Measurements from ENCODE around the gene CUL4A.
A peak's percentile ranks its signal among the peaks of the same experiment; 100 is the strongest.
"Not testable (repeated sequence)": the region's sequence is repeated elsewhere in the genome, so short reads cannot be mapped to it uniquely, and the experiment has no call there.

The CUL4A gene

DNA sequence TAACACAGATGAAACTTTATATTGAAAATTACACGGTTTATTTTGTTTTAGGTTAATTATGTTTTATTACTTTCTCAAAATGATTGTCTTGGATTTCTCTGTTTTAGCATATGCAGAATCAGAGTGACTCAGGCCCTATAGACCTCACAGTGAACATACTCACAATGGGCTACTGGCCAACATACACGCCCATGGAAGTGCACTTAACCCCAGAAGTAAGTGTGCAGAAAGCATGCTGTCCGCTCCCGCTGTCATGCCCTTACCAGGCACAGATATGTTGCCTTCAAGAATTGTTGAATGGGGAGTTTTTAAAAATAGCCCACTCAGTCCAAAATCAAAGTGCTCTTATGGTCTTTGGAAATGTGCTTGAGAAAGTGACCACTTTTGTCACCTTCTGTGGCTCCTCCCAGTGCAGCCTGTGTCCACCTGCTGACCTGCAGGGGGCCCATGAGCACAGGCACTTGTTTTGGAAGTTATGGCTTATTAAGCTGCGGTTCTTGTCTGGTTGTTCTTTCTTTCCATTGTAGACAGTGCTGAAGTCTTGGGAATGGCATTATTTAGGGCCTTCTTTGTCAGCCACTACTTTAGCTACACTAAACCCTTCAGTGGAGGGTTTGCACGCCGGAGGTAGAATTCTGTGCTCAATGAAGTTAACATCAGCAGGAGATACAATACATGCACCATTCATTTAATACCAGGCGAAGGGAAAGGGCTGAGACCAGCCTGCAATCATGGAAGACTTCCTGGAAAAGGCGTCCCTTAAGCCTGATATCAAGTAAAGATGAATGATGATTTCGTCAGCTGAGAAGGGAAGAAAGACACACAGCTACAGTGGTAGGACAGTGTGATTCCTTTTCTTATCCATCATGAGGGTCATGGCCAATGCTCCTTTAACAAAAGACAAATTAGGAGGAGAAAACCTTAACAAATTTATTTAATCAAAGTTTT is 36.7 kb downstream of the CUL4A start:
- DNase-seq, result no peak

DNA sequence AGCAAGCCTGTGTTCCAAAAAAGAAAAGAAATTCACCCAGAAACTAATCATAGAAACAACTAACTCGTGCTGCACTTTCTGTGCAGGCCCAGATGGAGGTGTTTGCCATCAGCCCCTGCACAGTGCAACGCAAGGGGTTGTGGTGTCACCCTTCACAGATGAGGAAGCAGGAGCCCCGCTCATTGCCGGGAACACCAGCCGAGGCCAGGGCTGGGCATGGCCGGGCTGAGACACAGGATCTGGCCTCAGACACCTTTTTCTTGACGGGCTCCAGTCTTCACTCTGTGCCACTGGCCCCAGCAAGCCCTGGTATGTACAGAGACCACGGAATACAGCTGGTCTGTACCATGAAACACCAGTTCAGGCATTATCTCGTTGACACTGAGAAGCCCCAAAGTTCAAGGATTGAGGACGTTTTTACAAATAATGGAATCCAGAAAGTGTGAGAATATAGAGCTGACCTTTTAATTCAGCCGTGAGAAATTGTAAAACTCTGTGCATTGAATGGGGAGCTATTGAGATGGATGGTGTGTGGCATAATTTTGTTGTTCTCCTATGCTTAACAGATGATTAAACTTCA is 43.2 kb downstream of the CUL4A start:
- no peak for DNase-seq

DNA sequence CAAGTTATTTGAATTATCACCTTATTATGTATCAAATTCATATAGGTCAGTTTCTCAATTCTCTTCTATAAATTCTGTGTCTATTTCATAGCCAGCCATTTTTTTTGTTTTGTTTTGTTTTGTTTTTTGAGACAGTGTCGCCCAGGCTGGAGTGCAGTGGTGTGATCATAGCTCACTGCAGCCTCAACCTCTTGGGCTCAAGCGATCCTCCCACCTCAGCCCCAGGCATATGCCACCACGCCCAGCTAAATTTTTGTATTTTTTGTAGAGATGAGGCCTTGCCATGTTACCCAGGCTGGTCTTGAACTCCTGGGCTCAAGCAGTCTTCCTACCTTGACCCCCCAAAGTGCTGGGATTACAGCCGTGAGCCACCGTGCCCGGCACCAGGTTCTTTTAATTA is 48.5 kb downstream of the CUL4A start:
- not testable (repeated sequence) for DNase-seq

DNA sequence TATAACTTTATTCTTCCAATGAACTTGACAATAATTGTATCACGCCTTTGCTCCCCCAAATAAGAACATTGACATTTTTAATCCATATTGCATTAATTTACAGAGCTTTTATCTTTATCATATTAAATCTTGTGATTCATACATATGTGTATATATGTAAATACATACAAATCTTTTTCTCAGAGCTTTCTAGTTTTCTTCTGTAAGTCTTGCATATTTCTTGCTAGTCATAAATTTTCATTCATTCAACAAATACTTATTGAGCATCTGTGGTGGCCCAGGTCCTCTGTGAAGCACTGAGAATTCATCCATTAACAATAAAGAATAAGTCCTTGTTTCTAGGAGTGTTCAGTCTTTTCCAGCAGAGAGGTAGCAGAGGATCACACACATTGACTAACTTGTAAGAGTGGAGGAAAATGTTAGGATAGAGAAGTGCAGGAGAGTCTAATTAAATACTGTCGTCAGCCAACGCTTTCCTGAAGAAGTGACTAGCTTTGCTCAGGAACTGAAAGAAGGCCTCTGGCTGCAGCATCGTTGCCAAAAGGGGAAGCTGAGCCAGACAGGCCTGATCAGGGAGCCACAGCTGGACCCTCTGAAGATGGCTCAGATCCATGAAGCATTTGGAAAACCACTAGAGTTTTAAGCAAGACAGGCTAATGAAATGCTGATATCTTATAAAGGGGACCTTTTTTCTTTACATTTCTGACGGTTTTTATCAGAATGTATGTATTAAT is 49.1 kb downstream of the CUL4A start:
- no peak for DNase-seq

DNA sequence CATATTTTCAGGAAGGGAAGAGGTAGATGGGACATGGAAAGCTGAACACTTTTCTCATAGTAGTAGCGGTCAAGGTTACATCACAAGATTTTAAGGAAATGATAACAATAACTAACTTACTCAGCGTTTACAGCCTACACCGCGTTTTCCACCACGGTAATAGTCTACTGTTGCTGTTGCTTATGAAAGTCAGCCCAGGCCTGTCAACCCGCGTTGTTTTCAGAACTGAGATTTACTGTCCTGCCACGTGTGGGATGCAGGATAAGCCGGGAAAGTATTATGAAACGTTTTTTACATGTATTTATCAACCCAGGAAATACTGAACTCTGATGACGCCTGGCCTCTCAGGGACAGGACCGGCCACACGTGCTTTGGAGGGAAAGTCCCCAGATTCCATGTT is 51.6 kb downstream of the CUL4A start:
- DNase-seq, result no peak

DNA sequence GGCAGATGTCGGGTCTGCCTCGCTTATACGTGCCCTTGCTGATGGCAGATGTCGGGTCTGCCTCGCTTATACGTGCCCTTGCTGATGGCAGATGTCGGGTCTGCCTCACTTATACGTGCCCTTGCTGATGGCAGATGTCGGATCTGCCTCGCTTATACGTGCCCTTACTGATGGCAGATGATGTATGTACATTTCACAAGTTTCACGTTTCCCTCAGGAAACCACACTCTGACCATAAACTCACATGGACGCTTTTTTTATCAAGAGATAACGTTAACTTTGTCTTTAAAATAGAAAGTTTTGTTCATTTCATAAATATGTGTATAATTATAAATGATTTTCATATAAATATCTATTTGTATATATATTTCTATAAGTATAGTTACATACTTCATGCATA is 53.6 kb downstream of the CUL4A start:
- not testable (repeated sequence) for DNase-seq

DNA sequence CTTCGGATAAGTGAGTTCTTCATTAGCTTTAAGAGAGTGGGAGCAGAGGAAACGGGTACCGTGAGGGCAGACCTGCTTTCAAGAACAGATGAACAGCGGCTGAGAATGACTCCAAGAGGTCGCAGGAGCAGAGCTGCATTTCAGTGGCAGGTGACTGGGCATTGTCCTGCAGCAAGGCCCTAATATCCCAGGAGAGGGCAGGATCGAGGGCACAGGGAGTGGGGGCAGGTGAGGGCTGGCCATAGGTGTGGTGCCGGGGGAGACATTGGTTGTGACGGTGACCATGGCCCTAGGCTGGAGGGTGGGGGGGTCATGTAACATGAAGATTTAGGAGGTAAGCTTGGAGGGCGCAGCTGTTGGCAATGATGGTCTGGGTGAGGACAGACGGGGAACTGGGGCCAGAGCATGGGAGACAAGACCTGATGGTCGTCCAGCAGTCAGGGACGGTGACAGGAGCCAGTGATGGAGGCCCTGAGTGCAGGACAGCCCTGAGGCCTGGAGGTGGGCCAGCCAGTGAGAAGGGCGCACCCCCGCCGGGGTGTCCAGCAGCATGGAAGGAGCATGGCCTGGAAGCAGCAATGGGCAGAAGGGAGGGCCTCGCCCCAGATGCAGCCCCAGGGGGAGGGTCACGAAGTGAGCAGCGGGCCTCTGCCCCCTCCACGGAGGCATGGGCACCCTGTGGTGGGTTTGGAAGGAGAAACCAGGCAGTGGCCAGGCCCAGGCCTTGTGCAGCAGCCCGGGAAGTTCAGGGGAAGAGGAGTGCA is 58.4 kb downstream of the CUL4A start:
- DNase-seq, result no peak

DNA sequence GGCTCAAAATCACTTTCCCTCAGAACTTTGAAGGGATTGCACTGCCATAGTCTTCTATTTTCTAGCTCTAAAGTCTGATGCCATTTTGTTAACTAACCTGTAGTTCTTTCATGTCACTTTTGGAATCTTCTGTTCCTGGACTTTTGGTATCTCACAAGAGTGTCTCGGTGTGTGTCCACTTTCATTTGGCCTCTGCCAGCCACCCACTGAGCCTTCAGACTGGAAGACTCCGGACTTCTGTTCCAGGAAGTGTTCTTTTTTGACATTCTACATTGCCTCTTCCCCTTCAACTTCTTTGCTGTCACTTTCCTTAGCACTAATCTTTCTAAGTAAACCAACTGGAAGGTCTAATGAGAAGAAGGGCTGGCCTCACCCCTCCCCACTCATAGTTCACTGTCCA is 62.6 kb downstream of the CUL4A start:
- no peak for DNase-seq

DNA sequence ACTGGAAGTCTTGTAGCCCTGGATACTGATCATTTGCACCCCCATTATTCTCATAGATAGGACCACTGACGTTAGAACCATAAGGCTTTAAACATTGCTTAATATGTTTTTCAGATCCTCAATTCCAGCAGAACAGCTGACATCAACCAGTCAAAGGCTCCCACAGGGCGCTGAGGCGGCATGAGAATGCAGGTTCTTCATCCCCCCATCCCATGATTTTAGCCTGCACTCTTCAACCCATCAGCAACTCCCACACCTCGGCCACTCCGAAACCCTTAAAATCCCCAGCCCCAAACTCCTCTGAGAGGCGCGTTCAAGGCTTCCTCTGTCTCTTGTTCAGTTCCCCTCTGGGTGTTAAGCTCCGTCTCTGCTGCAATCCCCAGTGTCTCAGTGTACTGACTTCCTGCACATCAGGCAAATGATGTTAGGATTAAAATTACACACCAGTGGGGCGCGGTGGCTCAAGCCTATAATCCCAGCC is 63.3 kb downstream of the CUL4A start:
- no peak for DNase-seq

DNA sequence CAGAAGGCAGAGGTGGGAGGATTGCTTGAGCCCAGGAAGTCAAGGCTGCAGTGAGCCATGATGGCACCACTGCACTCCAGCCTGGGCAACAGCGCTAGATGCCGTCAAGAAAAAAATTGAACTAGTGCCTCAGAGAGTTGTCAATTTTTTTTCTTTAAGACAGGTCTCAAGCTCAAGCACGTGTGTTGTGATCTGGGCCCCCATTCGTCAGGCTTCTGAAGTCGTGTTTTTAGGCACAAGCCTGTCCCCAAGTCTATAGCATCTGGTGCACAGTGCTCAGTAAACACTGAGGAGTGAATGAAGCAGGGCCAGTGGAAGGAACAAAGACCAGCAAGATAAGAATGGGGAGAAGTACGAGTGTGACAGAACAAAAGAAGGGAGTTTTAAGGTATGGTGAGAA is 63.9 kb downstream of the CUL4A start:
- no peak for DNase-seq

DNA sequence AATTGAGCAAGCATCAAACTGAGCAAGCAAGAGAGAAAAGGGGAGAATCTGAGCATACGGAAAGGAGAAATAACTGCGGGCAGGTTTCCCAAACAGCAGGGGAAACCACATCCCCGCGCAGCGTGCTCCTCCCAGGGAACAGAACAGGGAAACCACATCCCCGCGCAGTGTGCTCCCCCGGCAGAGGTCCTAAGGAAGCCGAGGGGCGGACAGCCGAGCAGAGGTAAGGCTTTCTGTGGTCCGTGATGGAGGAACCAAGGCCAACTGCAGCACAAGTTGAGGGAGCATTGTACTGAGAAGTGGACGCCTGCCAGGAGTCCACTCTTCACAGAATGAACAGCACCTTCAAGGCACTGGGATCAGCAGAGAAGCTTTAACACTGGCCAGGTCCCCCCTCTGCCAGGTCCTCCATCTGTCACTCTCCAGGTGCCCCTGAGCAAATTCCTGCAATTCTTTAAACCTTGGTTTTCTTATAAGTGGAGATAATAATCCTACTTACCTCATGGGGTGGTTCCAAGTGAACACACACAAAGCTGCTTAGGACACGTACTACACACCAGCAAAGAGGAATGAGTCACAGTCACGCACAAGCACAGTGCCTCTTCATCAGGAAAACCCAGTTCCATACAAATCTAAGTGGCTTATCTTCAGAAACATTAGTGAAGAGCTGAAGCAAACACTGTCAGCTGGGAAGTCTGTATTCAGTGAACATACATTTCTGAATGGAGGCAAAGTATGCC is 64.6 kb downstream of the CUL4A start:
- DNase-seq, result peak; percentile 10

DNA sequence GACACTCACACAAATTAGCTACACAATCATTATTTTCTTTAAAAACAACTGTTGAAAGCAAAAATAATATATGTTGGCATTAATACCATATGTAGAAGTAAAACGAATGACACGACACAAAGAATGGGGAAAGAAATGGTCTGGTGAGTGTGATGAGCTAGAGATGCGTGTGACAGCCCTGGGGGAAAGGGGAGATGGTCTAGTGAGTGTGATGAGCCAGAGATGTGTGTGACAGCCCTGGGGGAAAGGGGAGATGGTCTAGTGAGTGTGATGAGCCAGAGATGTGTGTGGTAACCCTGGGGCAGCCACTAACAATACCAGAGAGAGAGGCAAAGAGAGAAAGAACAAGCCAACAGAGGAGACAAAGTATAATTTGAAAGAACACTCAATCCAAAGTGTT is 65.3 kb downstream of the CUL4A start:
- DNase-seq, result no peak

DNA sequence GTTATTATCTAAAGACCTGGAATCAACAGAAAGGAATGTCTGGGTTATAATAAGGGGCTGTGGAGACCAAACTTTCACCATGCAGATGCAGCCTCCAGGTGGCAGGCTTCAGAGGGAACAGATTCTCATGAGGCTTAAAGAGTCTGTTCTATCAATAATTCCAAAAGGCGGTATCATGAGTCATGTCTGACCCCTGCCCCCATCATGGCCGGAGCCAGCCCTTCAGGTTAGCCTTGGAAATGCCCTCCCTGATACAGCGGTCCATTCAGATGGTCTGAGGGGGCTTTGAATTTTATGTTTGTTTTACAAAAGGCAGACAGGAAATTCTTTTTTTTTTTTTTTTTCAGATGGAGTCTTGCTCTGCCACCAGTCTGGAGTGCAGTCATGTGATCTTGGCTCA is 66.0 kb downstream of the CUL4A start:
- DNase-seq, result peak; percentile 9

DNA sequence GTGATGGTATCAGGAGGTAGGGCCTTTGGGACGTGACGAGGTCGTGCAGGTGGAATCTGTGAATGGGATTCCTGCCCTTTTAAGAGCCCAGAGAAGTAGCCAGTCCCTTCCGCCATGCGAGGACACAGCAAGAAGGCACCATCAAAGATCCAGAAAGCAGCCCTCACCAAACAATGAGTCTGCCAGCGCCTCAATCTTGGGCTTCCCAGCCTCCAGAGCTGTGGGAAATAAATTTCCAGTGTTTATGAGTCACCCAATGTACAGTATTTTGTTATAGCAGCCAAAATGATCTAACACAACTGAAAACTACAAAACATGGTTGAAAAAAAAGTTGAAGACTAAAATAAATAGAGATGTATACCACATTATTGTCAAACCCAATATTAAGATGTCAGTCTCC is 70.7 kb downstream of the CUL4A start:
- DNase-seq, result no peak

DNA sequence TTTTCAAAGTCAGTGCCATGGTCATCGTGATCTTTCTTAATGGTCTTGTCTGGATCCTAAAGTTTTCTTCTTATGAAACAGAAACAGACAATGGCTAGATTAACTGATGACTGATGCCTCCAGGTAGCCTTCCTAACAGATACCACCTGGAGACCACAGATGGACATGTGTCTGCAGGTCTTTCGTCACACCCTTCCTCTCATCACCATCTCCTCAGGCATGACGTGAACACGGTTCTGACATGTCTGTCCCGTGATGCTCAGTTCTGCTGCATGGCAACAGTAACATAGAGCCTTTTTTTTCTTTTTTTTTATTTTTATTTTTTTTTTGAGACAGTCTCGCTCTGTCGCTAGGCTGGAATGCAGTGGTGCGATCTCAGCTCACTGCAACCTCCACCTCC is 74.5 kb downstream of the CUL4A start:
- DNase-seq, result no peak

DNA sequence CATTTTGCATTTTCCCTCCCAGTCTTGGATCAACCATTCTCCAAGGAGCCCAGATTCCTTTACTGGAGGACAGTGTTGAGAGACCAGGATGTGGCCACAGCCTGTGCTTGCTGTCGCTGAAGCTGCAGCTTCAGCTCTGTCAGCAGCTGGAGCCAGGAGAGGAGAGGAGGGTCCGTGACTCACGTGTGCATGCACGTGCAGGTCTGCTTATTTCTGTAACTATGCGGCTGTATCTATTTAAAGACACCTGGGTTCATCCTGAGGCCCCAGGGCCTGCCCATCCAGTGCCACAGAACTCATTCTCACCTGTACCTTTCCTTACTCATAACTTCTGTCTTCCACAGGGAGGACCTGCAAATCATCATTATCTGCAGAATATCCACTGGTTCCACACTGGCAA is 79.5 kb downstream of the CUL4A start:
- no peak for DNase-seq

DNA sequence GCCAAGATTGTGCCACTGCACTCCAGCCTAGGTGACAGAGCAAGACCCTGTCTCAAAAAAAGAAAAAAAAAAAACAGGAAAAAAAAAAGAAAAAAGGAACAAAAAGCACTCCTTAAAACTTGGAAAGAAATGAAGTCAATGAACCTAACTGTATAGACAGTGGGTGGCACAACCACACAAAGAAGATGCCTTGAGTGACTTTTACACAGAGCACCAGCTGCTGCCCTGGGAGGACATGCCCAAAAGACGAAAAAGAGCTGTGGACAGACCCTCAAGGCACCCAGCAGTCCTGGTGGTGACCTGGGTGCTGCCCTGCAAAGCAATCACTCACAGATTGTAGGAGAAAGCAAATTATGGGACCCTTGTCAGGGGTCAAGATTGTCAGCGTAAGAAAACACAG is 81.7 kb downstream of the CUL4A start:
- no peak for DNase-seq

DNA sequence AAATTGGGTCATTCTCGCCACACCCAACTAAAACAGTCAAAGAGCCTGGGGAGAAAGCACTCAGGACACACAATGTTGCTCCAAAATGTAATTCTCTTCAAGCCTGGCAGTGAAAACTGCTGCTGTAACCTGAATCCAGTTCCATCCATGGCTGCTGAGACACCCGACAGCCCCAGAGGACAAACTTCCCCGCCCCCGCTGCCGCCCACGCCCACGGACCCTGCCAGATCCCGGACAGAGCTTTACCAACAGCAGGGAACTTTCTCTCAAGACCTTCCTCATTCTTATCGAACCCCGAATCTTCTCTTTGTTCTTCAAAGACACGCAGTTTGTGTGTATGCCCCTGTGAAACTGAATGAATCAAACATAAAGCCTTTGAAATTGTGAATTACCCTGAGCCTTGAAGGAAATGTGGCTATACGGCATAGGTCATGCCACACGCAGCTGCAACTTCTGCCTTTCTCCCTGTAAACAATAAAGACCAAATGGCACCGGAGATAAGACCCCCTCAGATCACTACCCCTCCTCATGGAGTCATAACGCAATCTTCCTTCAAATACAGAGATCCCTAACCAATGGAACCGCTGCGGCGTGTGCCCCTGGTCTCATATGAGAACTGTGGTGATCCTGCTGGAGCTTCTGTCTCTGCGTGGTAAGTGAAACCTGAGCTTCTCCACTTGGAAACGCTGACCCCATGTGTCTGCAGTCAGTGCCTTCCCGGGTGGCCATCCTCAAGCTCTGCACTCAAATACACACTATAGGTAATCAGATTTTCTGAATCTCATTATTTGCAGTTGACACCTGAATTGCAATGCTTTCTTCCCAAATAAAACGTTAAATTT is 82.8 kb downstream of the CUL4A start:
- peak; percentile 56 for DNase-seq

DNA sequence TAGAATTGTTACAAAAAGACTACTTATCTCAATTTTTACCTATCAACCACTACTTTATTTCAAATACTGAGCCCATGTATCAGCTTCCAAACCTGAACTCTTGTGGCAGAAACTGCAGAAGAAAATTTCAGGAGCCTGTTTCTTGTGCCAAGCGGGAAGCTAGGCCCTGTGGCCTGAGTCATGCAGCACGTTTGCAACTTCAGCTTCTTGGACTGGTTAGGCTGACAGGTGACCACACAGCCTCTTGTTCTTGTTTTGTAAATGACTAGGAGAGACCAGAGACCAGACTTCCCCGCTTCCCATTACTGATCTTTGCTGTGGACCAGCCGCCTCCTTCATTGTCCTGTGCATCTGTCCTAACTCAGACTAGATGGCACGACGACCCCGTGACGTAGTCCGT is 84.3 kb downstream of the CUL4A start:
- DNase-seq, result no peak

DNA sequence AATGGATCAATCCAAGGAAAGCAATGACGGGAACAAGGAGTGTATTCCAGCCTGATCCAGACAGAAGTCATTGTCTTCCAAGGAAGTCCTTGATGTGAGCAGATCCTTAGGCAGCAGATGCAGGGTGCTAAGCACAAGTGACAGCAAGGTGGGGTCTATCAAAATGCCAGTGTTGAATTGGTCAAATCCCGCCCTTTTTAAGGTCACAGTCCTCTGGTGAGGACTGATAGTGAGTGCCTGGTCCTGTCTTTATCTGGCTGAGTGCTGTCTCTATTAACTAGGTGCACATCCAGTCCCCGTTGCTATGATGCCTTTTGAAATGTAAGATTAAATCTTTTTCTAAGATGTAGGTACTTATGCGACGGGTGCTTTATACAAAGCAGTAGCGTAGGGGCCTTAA is 86.4 kb downstream of the CUL4A start:
- no peak for DNase-seq

DNA sequence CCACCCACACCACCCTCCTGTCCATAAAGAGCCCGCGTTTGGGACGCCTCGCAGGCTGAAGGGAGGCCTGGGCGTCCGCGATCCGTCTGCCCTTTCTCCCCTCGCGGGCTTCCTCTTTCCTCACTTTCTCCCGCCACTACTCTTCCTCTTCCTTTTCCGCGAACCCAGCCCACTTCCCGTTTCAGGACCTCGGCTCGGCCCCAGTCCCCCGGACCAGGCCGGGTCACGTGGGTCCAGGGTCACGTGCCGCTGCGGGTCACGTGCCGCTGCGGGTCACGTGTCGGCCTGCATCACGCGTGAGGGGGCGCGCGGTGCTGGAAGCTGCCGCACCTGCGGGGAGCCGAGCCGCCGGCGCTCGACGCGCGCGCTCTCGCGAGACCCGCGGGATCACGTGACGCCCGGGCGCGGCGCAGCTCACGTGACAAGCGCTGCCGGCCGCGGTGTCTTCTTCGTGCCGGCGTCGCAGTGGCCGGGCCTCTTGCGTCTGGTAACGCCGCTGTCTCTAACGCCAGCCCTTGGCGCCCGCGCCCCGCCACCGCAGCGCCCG is 87.5 kb downstream of the CUL4A start, which contains the start of gene LAMP1:
Gene LAMP1, plus strand, starts transcription at position 417 of the 547 bp plus-strand sequence. CDS start 196 bp downstream, outside the sequence.
- peak; percentile 92 for DNase-seq

All from DMS79 treated with DMSO at 0.1 percent for 48 hours (cell line).